ENCODE data around the gene IL3RA.

The IL3RA gene

GRCh38 chrX:1384658-1385252 lies 48.2 kb downstream of the IL3RA start:
- no peak for DNase-seq (ENCODE audit: low read depth in 3 of 3, low spot score in 1 of 3)

GRCh38 chrX:1385253-1386223 lies 49.0 kb downstream of the IL3RA start:
- no peak for DNase-seq (ENCODE audit: low read depth in 3 of 3, low spot score in 1 of 3)

- no peak for DNase-seq (ENCODE audit: low read depth in 3 of 3, low spot score in 1 of 3)
Observed at GRCh38 chrX:1386338-1387127, 49.9 kb downstream of the IL3RA start.

- no peak for DNase-seq (ENCODE audit: low read depth in 3 of 3, low spot score in 1 of 3)
Observed at GRCh38 chrX:1387141-1387776, 50.7 kb downstream of the IL3RA start.

- DNase-seq (ENCODE audit: low read depth in 3 of 3, low spot score in 1 of 3) = no peak
Observed at GRCh38 chrX:1388651-1389050, 52.1 kb downstream of the IL3RA start.

- no peak for DNase-seq (ENCODE audit: low read depth in 3 of 3, low spot score in 1 of 3)
Observed at GRCh38 chrX:1389181-1389992, 52.8 kb downstream of the IL3RA start.

- DNase-seq (ENCODE audit: low read depth in 3 of 3, low spot score in 1 of 3) = no peak
Observed at GRCh38 chrX:1389993-1390285, 53.4 kb downstream of the IL3RA start.

GRCh38 chrX:1390621-1391369 lies 54.2 kb downstream of the IL3RA start:
- DNase-seq (ENCODE audit: low read depth in 3 of 3, low spot score in 1 of 3) = no peak

- peak in 2 of 3 donors; percentile 91 to 95 for DNase-seq (ENCODE audit: low read depth in 3 of 3, low spot score in 1 of 3)
Observed at GRCh38 chrX:1391370-1391706, 54.8 kb downstream of the IL3RA start.

GRCh38 chrX:1391707-1392375 lies 55.3 kb downstream of the IL3RA start, which contains the start of gene SLC25A6:
Gene SLC25A6, minus strand, starts transcription at chrX:1392113. Its CDS starts 104 bp downstream, at chrX:1392009.
- peak; percentile 99 to 100 (median 99) for DNase-seq (ENCODE audit: low read depth in 3 of 3, low spot score in 1 of 3)

GRCh38 chrX:1392376-1393068 lies 55.9 kb downstream of the IL3RA start:
- DNase-seq (ENCODE audit: low read depth in 3 of 3, low spot score in 1 of 3) = peak in 1 of 3 donors; percentile 18

GRCh38 chrX:1393871-1394615 lies 57.5 kb downstream of the IL3RA start:
- DNase-seq (ENCODE audit: low read depth in 3 of 3, low spot score in 1 of 3) = no peak

GRCh38 chrX:1394731-1395501 lies 58.3 kb downstream of the IL3RA start:
- DNase-seq (ENCODE audit: low read depth in 3 of 3, low spot score in 1 of 3) = no peak

- no peak for DNase-seq (ENCODE audit: low read depth in 3 of 3, low spot score in 1 of 3)
Observed at GRCh38 chrX:1395646-1396216, 59.1 kb downstream of the IL3RA start.

- no peak for DNase-seq (ENCODE audit: low read depth in 3 of 3, low spot score in 1 of 3)
Observed at GRCh38 chrX:1397001-1397400, 60.4 kb downstream of the IL3RA start.

GRCh38 chrX:1397441-1398270 lies 61.1 kb downstream of the IL3RA start:
- no peak for DNase-seq (ENCODE audit: low read depth in 3 of 3, low spot score in 1 of 3)
